ENCODE measurements around the gene ITSN1.
A peak's percentile ranks its signal among the peaks of the same experiment; 100 is the strongest.
"Not testable (repeated sequence)": the region's sequence is repeated elsewhere in the genome, so short reads cannot be mapped to it uniquely, and the experiment has no call there.

ITSN1 gene

DNA sequence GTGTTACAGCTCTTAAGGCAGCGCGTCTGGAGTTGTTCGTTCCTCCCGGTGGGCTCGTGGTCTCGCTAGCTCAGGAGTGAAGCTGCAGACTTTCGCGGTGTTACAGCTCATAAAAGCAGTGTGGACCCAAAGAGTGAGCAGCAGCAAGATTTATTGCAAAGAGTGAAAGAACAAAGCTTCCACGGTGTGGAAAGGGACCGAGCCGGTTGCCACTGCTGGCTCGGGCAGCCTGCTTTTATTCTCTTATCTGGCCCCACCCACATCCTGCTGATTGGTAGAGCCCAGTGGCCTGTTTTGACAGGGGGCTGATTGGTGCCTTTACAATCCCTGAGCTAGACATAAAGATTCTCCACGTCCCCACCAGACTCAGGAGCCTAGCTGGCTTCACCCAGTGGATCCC lies 225.6 kb downstream of the ITSN1 start:
- DNase-seq: not testable (repeated sequence)

GRCh38 chr21:33869873-33870272 lies 227.6 kb downstream of the ITSN1 start:
- no peak for DNase-seq

- DNase-seq: no peak
These were observed 228.5 kb downstream of the ITSN1 start for GRCh38 chr21:33870768-33871167.

GRCh38 chr21:33871171-33871570 lies 228.9 kb downstream of the ITSN1 start:
- no peak for DNase-seq

DNA sequence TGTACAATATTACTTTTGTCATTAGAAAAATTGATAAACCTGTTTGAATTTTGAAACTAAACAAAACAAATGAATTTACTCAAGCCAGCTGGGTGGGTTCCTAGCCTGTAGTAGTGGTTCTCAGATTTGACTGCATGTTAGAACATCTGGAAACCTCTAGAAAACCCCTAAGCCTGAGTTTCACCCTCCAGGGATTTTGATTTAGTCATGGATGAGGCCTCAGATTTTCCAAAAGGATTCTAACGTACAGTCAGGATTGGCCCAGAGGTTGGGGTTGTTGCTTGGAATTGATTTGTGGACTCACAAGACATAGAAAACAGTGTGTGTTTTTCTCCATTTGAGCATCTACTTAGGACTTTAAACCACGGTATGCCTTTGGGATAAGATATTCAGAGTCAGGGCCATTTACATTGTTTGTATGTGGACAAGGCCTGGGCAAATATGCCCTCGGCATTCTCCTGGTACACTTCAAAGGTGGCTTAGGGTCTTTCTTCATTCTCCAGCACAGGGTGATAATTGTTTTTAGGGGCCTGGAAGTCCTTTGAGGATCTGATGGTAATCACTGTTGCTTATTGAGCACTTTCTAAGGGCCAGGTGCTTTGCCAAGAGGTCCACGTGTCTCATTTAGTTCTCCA lies 230.7 kb downstream of the ITSN1 start:
- no peak for DNase-seq

GRCh38 chr21:33874161-33874560 lies 231.9 kb downstream of the ITSN1 start:
- no peak for DNase-seq

- DNase-seq: no peak
These were observed 232.9 kb downstream of the ITSN1 start for GRCh38 chr21:33875026-33875695.

- no peak for DNase-seq
These were observed 236.5 kb downstream of the ITSN1 start for GRCh38 chr21:33878824-33879223.

DNA sequence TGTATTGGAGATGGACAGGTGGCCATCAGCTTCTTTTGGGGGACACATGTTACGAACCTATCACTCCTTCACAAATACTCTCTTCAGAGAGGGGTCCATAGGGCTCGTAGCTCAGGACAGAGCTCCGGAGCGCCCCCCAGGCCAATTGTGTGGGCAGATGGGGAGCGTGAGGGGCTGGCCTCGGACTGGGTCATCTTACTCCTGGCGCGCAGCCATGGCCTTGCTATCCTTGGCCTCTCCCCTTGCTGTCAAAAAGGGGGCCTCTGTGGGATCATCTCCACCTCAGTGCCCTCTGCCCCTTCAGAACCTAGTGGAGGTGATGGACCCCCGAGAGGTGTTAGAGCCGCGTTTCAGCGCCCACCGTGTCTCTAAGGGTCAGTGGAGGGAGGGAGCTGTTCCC lies 238.3 kb downstream of the ITSN1 start:
- DNase-seq: no peak

DNA sequence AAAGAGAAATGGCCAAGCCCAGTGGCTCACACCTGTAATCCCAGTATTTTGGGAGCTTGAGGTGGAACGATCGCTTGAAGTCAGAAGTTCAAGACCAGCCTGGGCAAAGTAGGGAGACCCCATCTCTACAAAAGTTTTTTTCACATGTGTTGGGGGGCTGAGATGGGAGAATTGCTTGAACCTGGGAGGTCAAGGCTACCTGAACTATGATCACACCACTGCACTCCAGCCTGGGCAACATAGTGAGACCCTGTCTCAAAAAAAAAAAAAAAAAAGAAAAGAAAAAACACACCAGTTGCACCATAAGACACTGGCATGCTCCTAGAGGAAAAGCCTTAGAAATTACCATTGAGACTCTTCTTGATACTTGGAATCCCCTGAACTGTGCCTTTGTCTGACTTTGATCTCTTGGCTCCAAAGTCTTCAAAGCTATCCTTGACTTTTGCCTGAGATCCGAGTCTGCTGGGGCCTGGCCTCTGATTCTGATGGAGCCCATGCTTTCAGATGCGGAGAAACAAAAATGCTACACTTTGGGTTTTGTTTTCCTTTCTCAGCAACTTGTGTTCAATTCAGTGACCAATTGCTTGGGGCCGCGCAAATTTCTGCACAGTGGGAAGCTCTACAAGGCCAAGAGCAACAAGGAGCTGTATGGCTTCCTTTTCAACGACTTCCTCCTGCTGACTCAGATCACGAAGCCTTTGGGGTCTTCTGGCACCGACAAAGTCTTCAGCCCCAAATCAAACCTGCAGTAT lies 239.6 kb downstream of the ITSN1 start:
- DNase-seq: no peak

DNA sequence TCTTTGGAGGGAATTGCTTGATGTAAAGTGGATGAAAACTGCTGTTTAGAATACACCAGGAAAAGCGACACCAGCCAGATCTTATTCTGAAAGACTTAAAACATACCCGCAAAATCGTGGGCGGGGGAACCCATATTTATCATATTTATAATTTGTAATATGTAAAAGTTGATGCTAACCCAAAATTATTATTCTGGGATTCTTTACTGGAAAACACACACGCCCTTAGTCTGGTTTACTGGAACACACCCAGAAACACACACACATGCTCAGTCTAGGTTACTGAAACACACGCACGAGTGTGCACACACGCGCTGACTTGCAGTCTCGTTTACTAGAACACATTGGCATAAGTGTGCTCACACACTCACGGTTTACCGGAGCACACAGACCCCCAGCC lies 240.8 kb downstream of the ITSN1 start:
- DNase-seq: no peak

- no peak for DNase-seq
These were observed 242.3 kb downstream of the ITSN1 start for GRCh38 chr21:33884376-33885171.

- no peak for DNase-seq
These were observed 242.8 kb downstream of the ITSN1 start for GRCh38 chr21:33885172-33885514.

- no peak for DNase-seq
These were observed 244.0 kb downstream of the ITSN1 start for GRCh38 chr21:33886321-33886720.

GRCh38 chr21:33890187-33890586 lies 247.9 kb downstream of the ITSN1 start:
- no peak for DNase-seq

GRCh38 chr21:33892853-33893252 lies 250.6 kb downstream of the ITSN1 start:
- DNase-seq: no peak

DNA sequence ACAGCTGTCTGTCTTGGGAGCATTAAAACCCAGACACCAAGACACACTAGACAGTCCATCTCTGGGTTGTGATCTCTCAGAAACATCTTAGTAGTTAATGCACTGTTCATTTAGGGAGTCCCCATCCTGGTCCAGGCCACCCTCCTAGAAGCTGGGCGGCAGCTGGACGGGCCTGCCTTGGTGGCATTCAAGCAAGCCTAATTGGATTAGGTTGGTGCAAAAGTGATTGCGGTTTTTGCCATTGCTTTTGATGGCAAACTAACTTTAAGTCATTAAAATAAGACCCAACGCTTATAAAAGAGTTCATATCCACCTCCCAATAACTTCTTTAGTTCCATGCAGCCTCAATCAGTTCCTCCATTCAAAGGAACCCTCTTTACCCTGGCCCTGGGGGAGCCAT lies 251.6 kb downstream of the ITSN1 start:
- DNase-seq: no peak

- DNase-seq: peak; percentile 43 to 57
These were observed 252.5 kb downstream of the ITSN1 start for GRCh38 chr21:33894736-33895288.

GRCh38 chr21:33895356-33895755 lies 253.1 kb downstream of the ITSN1 start:
- DNase-seq: no peak

- DNase-seq: no peak
These were observed 254.4 kb downstream of the ITSN1 start for GRCh38 chr21:33896691-33897090.

DNA sequence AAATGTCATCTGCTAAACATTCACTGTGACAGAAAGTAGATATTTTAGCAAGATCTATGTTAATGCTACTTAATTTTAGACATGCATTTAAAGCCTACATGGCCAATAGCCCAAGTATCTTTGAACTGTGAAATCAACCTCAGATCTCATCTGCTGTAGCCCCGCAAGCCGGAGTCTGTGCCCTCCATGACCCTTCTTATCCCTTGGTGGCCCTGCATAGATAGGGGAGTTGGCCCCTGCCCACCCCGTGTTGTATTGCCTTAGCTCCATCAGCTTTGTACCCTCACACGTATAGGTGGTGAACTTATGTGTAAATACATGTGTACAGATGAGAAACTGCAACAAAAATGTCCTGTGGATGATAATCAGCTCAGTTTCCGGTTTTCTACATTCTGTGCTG lies 254.8 kb downstream of the ITSN1 start:
- DNase-seq: no peak

GRCh38 chr21:33897739-33898138 lies 255.4 kb downstream of the ITSN1 start:
- no peak for DNase-seq

GRCh38 chr21:33898586-33898985 lies 256.3 kb downstream of the ITSN1 start:
- no peak for DNase-seq
